Stimulated activated CD8-positive, alpha-beta memory T cell treated with anti-CD3 and anti-CD28 coated beads, Interleukin-4, amount 100 ng/mL, for 24 hours (primary cell): ENCODE data around the gene KRT33A.
"Not testable (repeated sequence)": the region's sequence is repeated elsewhere in the genome, so short reads cannot be mapped to it uniquely, and the experiment has no call there.

ENCODE experiments used
- DNase-seq: peaks from one replicate; pipeline ENCODE4 v3.0.0-alpha.2; 2020; ENCODE audit warnings: low read depth

KRT33A gene

DNA sequence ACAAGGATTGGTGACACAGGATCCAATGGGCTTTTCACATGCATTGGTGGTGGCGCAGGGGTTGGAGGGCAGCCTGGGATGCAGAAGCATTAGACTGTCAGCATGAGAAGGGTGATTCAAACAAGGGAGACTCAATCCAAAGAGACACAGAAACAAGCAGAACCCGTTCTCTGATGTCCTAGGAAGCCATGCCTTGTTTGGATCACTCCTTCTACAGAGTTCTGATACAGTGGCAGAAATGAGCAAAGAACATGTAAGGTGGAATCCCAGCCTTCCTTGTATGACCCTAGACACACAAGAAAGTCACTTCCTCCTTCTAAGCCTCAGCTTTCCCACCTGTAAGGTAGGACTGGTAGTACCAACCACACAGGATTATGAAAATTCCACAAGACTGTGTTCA is 13.3 kb upstream of the KRT33A start:
- DNase-seq = no peak

DNA sequence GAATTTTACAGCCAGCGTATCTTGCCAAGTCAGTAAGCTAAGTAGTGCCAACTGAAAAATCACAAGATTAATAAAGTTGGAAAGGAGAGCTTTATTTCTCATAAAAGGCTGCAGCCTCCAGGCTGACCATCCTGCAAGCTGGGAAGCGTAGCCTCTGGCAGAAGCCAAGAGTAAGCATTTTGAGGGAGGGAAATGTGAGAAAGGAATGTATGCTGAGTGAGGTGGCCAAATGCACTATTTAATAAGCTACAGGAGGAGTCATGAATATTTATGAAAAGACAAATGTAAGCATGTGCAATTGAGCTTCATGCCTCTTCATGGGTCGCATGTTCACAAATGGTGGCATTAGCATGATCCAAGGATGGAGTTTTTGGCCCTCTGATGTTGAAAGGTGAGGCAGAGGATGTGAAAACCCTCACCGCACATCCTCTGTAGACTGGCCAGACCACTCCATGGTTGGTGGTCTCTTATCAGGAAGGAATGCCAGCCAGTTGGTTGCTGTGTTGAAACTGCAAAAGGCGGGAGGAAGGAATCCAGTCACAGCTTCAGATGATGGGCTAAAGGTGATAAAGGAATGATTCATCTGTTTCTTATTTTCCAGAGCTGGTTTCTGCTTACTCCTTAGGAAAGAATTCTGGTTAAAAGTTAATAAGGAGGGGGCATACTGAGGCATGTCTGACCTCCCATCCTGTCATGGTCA is 9.8 kb upstream of the KRT33A start:
- DNase-seq = no peak

DNA sequence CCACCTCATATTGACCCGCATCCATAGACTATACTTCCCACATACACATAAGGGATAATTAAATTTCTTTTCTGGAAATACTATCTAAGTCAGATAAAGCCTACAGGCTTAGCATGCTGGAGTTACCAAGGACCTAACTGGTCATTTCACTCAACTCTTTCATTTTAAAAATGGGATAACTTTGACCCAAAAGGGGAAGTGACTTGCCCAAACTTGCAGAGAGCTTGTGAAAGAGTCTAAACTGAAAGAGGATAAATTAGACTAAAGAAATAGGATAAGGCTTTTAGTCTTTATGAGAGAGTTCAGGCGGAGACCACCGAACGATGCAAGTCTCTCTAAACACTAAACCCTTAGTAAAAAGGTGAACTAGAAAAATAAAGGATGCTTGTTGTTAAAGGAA is 3.9 kb upstream of the KRT33A start:
- no peak for DNase-seq

DNA sequence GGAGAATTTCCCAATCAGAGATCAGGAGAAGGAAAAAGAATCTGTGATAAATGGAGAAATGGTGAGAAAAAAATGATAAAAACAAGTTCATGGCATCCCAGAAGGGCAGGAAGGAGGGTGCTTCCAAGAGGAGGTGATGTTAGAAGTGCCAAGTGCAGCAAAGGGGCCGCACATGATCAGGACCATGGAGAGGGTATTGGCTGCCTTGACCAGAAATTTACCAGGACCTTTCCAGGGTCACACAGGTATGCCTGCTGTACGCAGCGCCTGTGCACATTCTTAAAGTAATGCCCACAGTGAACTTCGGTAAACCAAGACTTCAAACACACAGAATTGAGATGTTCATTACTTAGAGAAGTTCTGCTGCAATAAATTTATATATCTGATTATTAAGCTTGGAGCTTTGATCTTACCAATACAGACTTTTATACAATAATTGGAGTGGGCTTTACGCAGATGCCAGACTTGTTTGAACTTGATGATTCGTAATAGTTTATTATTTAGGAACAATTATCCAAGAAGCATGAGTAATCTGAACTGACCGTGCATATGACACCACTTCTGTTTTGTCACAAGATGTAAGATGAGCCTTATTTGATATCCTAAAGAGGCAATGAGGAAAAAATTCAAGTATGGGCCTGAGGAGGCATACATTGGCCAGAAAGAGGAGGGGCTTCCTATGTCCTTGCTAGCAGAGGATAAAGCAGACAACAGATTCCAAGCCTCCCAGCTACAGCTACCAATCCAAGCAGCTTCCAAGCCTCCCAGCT is 2.2 kb upstream of the KRT33A start:
- no peak for DNase-seq

DNA sequence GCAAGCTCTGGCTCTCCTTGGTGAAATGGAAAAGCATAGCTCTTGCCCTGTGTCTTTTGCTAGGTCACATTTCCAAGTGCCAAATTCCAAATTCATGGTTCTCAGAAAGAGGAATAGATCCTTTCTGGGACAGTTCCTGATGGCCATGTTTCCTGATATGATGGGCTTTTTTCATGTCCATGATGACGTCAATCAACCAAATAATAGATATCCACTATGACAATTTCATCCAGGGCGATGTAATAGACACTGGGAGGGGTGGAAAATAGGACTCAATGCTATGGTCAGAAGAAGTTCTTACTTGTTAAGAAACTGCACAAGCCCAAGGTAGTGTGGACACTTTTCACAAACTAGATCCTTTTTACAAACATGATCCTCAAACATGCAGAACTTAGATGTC is 549 bp upstream of the KRT33A start:
- no peak for DNase-seq

DNA sequence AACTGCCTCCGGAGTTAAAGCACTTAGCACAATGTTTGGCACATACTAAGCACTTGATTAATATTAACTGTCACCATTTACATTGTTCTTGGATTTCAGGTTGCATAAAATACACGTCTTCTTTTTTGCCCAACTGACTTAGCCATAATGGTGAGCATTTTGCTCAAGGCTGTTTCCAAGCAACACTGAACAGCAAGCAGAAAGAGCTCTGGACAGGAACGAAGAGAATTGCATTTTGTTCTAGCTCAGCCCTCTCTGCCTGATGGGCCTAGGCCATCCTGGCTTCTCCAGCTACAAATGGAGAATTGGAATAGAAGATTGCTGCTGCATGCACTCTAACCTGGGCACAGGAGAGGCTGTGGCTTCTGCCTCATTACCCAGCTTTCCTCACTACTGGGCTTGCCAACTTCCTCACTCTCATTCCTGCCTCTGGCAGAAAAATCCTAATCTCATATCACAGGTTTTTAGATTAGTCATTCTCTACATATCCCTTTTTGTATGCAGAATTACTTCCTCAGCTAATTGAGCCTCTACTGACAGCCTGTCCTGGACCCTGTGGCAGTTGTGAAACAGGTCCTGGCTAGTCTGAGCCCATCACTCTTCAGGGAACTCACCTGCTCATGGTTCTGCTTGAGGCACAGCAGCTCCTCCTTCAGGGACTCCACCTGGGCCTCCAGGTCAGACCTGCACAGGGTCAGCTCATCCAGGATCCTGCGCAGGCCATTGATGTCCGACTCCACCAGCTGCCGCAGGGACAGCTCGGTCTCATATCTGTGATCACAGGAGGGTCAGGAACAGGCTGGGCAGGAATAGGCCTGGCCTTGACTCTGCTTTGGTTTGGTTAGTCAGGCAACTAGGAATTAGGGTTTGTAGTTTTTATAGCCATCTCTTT is 2.5 kb downstream of the KRT33A start:
- DNase-seq = no peak

DNA sequence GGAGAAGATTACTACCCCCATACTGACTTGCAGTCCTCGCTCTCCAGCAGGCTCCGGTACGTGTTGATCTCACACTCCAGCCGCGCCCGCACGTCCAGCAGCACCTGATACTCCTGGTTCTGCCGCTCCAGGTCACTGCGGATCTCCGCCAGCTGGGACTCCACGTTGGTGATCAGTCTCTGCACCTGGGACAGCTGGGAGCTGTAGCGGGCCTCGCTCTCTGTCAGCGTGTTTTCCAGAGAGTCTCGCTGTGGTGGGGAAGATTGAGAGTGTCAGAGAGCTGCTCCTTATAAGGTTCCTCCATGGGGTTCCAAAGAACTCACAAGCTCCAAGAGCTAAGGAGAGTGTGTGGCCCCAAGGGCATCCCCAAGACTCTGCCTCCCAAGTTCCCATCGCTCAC is 4.2 kb downstream of the KRT33A start:
- DNase-seq = not testable (repeated sequence)

DNA sequence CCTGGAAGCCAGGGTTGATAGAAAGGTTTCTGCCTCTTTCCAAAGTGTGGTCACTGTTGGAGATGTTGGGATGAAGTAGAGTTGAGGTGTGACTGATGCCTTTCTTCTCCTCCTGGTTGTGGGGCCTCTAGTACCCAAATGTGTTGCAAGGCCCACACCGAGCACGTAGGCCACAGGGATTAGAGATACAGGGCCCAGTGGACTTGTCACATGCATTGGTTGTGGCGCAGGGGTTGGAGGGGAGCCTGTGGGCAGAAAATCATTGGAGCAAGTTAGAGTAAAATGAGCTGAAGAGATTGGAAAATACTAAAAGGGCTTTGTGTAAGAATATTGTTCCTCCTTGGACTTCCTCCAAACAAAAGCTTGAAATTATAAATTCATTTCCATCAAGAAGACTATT is 4.6 kb downstream of the KRT33A start:
- no peak for DNase-seq

DNA sequence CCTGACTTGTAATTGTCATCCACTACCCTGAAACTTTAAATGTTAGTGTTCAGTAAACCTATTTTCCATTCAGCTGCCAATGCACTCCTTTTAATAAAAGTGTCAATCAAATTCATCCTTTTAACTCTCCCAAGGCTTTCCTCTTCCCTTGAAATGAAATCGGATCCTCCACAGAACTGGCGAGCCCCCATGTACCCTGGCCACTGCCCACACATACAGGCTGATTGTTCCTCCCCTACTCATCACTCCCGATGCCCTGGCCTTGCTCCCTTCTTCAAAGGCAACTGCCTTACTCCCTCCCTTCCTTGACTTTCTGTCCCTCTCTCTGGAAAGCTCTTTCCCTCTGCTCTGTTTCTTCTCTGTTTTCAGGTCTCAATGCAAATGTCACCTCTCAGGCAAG is 7.6 kb downstream of the KRT33A start:
- no peak for DNase-seq

DNA sequence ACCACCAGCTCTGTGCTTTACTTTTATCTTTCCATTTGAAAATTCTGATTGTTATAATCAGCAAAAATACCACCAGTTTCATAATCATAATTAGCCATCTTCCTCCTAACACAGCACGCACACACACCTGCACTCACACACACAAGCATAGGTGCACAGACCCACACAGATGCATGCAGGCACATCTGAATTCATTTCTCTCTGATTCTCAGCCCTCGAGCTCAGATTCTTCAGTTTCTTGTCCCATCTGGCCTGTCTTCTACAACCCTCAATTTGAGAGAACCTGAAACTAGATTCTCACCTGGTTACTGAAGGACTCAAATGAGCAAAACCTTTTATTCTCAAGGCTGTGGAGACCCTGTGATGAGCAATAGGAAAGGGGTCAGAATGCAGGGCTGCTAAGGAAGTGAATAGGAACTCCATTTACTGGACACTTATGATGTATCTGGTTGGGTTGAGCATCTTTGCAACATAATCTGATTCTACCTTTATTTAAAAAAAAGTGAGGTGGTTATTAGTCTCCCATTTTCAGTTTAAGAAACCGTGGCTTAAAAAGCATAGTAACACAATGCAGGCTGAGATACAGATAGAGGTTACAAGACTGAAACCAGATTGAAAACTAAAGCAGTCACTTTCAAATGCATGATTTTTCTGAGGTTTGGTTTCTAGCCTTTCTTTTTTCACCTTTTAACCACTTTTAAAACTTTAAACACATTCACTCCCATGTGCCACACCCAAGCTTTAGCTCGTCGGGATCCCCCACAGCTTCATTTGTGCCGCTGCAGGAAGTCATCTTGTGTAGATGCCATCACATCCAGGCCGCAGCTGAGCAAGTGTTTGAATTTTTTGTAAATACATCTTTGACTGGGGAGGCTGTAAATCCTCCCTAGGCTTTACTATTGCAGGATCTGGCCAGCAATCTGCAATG is 9.4 kb downstream of the KRT33A start:
- no peak for DNase-seq

DNA sequence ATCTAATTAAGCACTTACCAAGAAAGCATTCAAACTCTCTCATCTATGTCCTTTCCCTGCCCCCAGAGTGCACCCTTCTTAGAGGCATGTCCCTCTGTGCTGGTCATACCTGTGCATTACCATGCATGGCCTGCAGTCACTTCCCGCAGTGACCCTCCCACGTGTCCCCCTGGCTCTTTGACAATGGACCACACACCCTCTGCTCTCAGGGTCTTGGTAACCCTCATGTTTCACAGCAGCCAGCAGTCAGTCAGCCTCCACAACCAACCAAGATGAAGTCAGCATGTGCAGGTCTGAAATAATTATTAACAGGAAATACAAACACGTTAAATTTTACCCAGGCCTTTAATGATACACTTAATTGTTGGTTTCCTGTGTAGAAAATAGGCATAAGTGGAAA is 10.1 kb downstream of the KRT33A start:
- no peak for DNase-seq

DNA sequence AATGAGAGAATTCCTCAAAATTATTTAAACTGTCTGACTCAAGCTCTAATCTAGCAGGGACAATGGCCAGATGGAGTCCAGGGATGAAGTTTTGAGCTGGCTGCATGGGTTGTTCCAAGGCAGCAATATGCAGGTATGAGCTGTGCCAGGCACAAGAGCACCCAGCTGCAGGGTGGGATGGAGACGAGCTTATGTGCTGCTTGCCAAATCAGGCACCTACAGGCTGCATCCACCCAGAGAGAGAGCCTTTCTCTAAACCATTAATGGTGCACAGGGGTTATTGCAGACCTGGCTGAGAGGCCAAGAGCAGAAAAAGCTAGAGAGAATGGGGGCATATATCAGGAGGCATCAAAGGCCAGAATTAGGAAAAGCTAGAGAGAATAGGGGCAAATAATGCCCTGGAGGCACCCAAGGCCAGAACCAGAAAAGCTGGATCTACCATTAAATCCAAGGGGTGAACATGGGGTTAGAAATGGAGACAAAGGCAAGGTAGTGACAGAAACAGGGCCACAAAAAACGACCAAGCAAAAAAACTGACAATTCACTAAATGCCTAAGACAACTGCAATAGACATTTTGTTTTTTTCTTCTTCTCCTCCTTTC is 11.0 kb downstream of the KRT33A start:
- DNase-seq = no peak

DNA sequence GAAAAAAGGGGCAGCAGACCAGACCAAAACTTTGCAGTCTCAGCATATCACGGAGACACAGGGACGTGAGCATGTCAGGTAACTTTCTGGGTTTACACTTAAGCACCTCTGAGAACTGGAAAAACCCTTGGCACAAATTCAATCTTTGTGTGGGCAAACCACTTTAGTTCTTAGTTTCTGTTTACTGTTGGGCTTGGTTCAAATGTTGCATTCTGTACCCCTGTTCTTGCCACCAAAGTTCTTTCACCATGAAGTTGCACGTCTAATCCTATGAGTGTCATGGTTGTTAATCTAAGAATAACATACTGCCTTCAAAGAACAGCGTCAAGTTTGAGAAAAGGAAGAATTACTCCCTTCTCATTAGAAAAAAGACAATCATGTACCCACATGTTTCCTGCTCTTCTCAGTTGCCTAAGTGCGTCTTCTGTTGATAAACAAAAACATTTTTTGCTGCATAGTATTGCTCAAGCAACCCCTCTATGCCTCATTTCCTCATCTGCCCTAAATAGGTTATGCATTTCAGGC is 11.6 kb downstream of the KRT33A start:
- no peak for DNase-seq

DNA sequence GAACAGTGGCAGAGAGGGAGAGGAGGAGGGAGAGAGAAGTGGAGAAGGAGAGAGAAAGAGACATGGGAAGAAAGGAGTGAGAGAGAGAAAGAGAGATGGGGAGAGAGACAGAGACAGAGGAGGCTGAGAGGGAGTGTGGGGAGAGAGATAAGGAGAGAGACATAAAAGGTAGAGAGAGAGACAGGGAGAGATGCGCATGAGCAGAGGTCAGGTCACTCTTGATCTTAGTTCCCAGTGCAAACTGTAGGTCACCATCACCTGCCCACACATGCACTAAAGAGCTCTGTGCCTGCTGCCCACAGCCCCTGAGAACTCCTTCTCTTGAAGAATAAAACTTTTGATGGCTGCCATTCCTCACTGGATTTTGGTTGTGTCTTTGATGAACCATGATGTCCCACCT is 14.9 kb downstream of the KRT33A start:
- no peak for DNase-seq

DNA sequence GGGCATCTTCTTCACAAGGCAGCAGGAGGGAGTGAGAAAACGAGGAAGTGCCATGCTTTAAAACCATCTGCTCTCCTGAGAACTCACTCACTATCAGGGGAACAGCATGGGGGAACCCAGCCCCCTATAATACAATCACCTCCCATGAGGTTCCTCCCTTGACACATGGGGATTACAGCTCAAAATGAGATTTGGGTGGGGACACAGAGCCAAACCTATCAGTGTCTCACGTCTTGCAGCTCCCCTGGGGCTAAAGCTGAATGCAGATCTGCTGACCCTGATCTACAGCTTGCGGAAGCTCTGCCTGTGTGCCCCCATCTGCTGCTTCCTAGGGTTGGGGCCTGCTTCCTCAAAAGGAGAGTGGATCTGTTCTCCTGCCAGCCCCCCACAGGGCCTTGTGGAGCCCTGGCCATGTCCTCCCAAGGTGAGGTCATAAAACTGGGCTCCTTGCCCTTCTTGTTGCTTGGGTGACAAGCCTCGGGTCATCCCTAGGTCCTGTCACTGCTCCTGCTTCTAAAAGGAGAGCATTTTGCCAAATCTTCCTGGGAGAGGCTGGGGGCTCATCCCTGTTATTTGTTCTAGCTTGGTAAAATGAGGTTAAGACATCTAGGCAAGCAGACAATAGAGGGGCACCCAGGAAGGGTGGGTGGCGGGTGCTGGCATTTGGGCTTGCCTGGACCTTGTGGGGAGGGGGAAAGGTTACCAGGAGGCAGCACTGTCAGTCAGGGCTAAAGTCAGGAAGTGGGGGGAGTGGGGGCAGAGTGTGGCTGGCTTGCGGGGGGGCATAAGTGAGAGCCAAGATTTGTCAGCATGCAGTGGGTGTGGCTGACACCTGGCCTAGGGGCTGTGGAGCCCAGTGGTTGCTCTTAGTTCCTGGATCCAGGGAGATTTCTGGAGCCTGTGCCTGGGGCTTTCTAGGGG is 16.0 kb downstream of the KRT33A start:
- DNase-seq = no peak

DNA sequence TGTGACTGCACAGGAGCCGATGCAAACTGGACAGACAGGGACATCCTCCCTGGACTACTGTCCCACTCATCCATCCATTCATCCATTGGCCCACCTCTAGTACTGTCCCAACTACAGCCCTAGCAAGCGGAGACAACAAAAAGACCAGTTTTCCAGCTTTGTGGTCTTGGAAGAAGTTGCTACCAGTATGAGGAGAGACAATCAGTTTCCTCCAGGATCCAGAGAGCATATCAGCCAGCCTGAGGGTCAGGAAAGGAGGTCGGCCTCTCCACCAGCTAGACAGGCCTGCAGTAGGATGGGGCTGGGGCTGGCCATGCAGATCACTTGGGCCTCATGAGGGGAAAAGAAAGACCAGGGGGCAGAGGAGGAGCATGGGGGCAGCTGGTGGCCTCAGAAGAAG is 16.8 kb downstream of the KRT33A start:
- no peak for DNase-seq

DNA sequence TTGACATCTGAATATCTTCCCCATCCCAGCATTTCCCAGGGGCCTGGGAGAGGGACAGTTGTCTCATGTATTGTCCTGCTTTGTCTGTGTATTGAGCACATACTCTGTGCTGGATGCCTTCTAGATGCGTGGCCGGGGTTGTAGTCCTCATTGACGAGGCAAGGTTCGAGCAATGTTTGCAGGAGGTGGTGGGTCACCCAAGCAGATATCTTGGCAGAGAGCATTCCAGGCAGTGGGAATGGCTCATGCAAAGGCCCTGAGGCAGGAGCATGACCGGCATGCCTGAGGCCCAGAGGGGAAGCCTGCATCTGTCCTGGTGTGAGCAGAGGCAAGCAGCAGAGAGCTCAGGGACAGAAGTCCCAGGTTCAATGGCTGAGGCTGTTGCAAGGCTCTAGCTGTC is 17.5 kb downstream of the KRT33A start:
- no peak for DNase-seq

DNA sequence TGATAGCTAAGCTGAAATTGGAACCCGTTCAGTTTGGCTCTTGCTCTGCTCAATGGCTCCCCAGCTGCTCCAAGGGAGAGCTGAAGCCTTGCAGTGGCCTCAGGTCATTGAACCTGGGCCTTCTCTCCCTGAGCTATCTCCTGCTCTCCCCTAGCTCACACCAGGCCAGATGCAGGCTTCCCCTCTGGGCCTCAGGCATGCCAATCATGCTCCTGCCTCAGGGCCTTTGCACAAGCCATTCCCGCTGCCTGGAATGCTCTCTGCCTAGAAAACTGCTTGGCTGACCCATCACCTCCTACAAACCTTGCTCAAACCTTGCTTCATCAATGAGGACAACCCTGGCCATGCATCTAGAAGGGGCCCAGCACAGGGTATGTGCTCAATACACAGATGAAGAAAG is 18.4 kb downstream of the KRT33A start:
- DNase-seq = no peak

DNA sequence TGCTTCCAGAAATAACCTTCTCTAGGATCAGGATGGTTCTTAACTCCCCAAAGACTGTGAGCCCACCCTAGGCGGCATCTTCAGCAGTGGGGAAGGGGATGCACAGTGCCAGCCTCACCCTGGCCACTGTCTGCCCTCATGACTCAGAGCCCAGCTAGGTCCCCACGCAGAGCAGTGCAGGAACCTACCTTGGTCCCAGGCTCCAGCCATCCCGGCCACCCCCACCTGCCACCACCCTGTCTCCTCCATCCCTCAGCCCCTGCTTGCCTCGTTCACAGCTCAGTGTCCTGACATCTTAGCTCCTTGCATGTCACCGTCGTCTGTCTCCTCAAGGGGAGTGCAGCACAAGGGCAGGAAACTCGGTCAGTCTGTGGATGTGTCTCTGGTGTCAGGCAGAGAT is 19.0 kb downstream of the KRT33A start:
- no peak for DNase-seq
